Measurements from ENCODE around the gene CRYGA. TPM values are rescaled to one million over a fixed set of nuclear protein-coding genes. Genes with fewer than 3 reads are reported as not detected.

The CRYGA gene
- total RNA-seq, 4 donors from 2014 or later = not detected

GRCh38 chr2:208175840-208176153 lies 12.4 kb upstream of the CRYGA start:
- H3K27me3 ChIP-seq = no peaks in the 10 kb centered on the region
- DNase-seq = no peak
- no peak overlapping the region for H3K4me3 ChIP-seq
- no peaks in the 10 kb centered on the region for H3K4me1 ChIP-seq
- intact Hi-C loops (cut with DNase I; ENCODE audit: low total_unique reads) = no loop called here
- no peaks in the 10 kb centered on the region for H3K36me3 ChIP-seq
- TF ChIP-seq CTCF (IDR thresholded peaks at IDR 0.05) = no peak
- H3K9me3 ChIP-seq = no peaks in the 10 kb centered on the region
- H3K27ac ChIP-seq = no peak overlapping the region

- Histone ChIP-seq H3K4me1 (no peaks in the 10 kb centered on the region), H3K36me3 (no peaks in the 10 kb centered on the region), H3K27me3 (no peaks in the 10 kb centered on the region), H3K27ac (no peak overlapping the region), H3K9me3 (no peaks in the 10 kb centered on the region), H3K4me3 (no peak overlapping the region)
- peak; percentile 65 to 72 for DNase-seq
- TF ChIP-seq CTCF (IDR thresholded peaks at IDR 0.05) = peak; percentile 62 to 79 (median 72)
- TF ChIP-seq POLR2A (IDR thresholded peaks at IDR 0.05) = no peak
- intact Hi-C loops (cut with DNase I; ENCODE audit: low total_unique reads) = no loop called here
Measured at GRCh38 chr2:208175069-208175839, 11.9 kb upstream of the CRYGA start.

GRCh38 chr2:208174144-208174543 lies 10.8 kb upstream of the CRYGA start:
- H3K36me3 ChIP-seq = no peaks in the 10 kb centered on the region
- H3K27me3 ChIP-seq = no peaks in the 10 kb centered on the region
- no peak overlapping the region for H3K4me3 ChIP-seq
- H3K4me1 ChIP-seq = no peaks in the 10 kb centered on the region
- intact Hi-C loops (cut with DNase I; ENCODE audit: low total_unique reads) = no loop called here
- no peak overlapping the region for H3K27ac ChIP-seq
- no peaks in the 10 kb centered on the region for H3K9me3 ChIP-seq
- DNase-seq = no peak
- no peak for TF ChIP-seq POLR2A (IDR thresholded peaks at IDR 0.05)
- no peak for TF ChIP-seq CTCF (IDR thresholded peaks at IDR 0.05)

- Histone ChIP-seq H3K27me3 (no peaks in the 10 kb centered on the region), H3K27ac (no peak overlapping the region), H3K36me3 (no peaks in the 10 kb centered on the region), H3K9me3 (no peaks in the 10 kb centered on the region), H3K4me1 (no peaks in the 10 kb centered on the region), H3K4me3 (no peak overlapping the region)
- no peak for DNase-seq
- TF ChIP-seq POLR2A (IDR thresholded peaks at IDR 0.05) (no peak), CTCF (IDR thresholded peaks at IDR 0.05) (no peak)
- intact Hi-C loops (cut with DNase I; ENCODE audit: low total_unique reads) = no loop called here
Measured at GRCh38 chr2:208172125-208172524, 8.7 kb upstream of the CRYGA start.

- no peak overlapping the region for H3K4me3 ChIP-seq
- H3K27ac ChIP-seq = no peak overlapping the region
- H3K27me3 ChIP-seq = no peaks in the 10 kb centered on the region
- no peak for DNase-seq
- TF ChIP-seq POLR2A (IDR thresholded peaks at IDR 0.05) = no peak
- TF ChIP-seq CTCF (IDR thresholded peaks at IDR 0.05) = no peak
- no peaks in the 10 kb centered on the region for H3K36me3 ChIP-seq
- H3K9me3 ChIP-seq = no peaks in the 10 kb centered on the region
- intact Hi-C loops (cut with DNase I; ENCODE audit: low total_unique reads) = no loop called here
- H3K4me1 ChIP-seq = no peaks in the 10 kb centered on the region
Measured at GRCh38 chr2:208164951-208165755, 1.8 kb upstream of the CRYGA start.
